HCT116 (cell line): ENCODE results near the gene OPCML. TPM values are rescaled to one million over a fixed set of nuclear protein-coding genes. Genes with fewer than 3 reads are reported as not detected.

Experiments
- ATAC-seq: fragments of 200-7000 bp; cut with Tn5 transposase; 2 replicates; pipeline ENCODE4 v1.9.1; 2020; ENCODE audit warnings: mild to moderate bottlenecking, moderate library complexity
- BruUV-seq: library from RNA; stranded (reverse); fragments of 400-500 nt; replicated peaks from 2 replicates; lab custom pipeline; 2021; lab: Mats Ljungman, UMichigan
- CTCF ChIA-PET: fragments of 300-600 bp; sonication (Branson Sonifier 250); formaldehyde crosslinking; loops from one replicate; lab custom pipeline; 2021; ENCODE audit warnings: antibody characterized with exemption; lab: Charles Lee
- POLR2A ChIA-PET: fragments of 300-600, 350-600 bp; sonication (Branson Sonifier 250); formaldehyde crosslinking; loops from one replicate; lab custom pipeline; 2021; ENCODE audit warnings: antibody characterized with exemption; lab: Charles Lee
- RAD21 ChIA-PET, 2 experiments: fragments of 300-600 bp; sonication (Branson Sonifier 250); formaldehyde crosslinking; loops; one replicate each; lab custom pipeline; 2023; ENCODE audit warnings: low total read pairs in 2 of 2; ENCODE audit not compliant: uncharacterized antibody in 2 of 2, unreplicated experiment in 2 of 2, low non-redundant PET in 1 of 2; lab: Charles Lee
- DNase-seq: peaks from one replicate; pipeline ENCODE4 v3.0.0-alpha.2; 2010; ENCODE audit warnings: low read depth, low spot score
- H2AFZ ChIP-seq: fragments of 200-600 bp; shearing (Covaris generic), sonication (generic); 2 replicates; pipeline ENCODE4 v1.6.1; 2017; ENCODE audit warnings: low read depth, mixed run types, mixed read lengths, antibody characterized with exemption, low read length; ENCODE audit not compliant: poor library complexity, severe bottlenecking
- H3K27ac ChIP-seq: 2 replicates; pipeline ENCODE4 v1.5.1; 2012; ENCODE audit warnings: low read depth, low read length
- H3K27me3 ChIP-seq: fragments of 200-600 bp; sonication (generic); 2 replicates; pipeline ENCODE4 v1.6.1; 2016; ENCODE audit warnings: mixed run types, low read length, mixed read lengths; ENCODE audit not compliant: insufficient read depth
- H3K36me3 ChIP-seq, 2 experiments: fragments of 200-500 bp in 1 of 2; fragments of 200-600 bp in 1 of 2; sonication (Bioruptor generic) in 1 of 2; sonication (generic) in 1 of 2; 2 replicates each; pipeline versions ENCODE4 v1.5.1 to v1.6.1; 2014 to 2016; ENCODE audit warnings: low read length in 2 of 2, inconsistent platforms in 1 of 2, mixed read lengths in 1 of 2, mixed run types in 1 of 2; ENCODE audit not compliant: insufficient read depth in 2 of 2, control insufficient read depth in 1 of 2
- H3K4me1 ChIP-seq, 2 experiments: fragments of 200-600 bp in 1 of 2; sonication (generic) in 1 of 2; 2 replicates each; pipeline versions ENCODE4 v1.5.1 to v1.6.1; 2012 to 2017; ENCODE audit warnings: low read length in 2 of 2, inconsistent platforms in 1 of 2, mild to moderate bottlenecking in 1 of 2, mixed read lengths in 1 of 2, mixed run types in 1 of 2, moderate library complexity in 1 of 2; ENCODE audit not compliant: insufficient read depth in 2 of 2, control insufficient read depth in 1 of 2
- H3K4me2 ChIP-seq: fragments of 200-600 bp; sonication (generic); 2 replicates; pipeline ENCODE4 v1.6.1; 2017; ENCODE audit warnings: mixed run types, low read length, mixed read lengths
- H3K4me3 ChIP-seq, 2 experiments: fragments of 200-600 bp in 1 of 2; sonication (generic) in 1 of 2; replicated peaks in 1 of 2; 2 replicates each; pipeline ENCODE4 v1.5.1; 2011 to 2016; ENCODE audit warnings: low read length in 2 of 2, control low read depth in 1 of 2, low read depth in 1 of 2, mild to moderate bottlenecking in 1 of 2, mixed read lengths in 1 of 2, mixed run types in 1 of 2
- H3K79me2 ChIP-seq: fragments of 200-600 bp; sonication (generic); 2 replicates; pipeline ENCODE4 v1.6.1; 2017; ENCODE audit warnings: mild to moderate bottlenecking, mixed run types, low read length, moderate library complexity, mixed read lengths; ENCODE audit not compliant: insufficient read depth
- H3K9ac ChIP-seq: fragments of 200-600 bp; sonication (generic); 2 replicates; pipeline ENCODE4 v1.6.1; 2016; ENCODE audit warnings: low read length, mixed read lengths
- H3K9me2 ChIP-seq: fragments of 200-600 bp; sonication (generic), shearing (Covaris generic); 2 replicates; pipeline ENCODE4 v1.6.1; 2017; ENCODE audit warnings: mixed run types, mild to moderate bottlenecking, moderate library complexity; ENCODE audit not compliant: insufficient read depth
- H3K9me3 ChIP-seq, 2 experiments: fragments of 200-500 bp in 1 of 2; fragments of 200-600 bp in 1 of 2; sonication (Bioruptor generic) in 1 of 2; sonication (generic) in 1 of 2; 2 replicates each; pipeline ENCODE4 v1.6.1; 2014 to 2017; ENCODE audit warnings: low read length in 2 of 2, mixed read lengths in 2 of 2, inconsistent platforms in 1 of 2, low read depth in 1 of 2, mild to moderate bottlenecking in 1 of 2, mixed run types in 1 of 2, moderate library complexity in 1 of 2; ENCODE audit not compliant: control insufficient read depth in 1 of 2, insufficient read depth in 1 of 2
- H4K20me1 ChIP-seq: fragments of 200-600 bp; sonication (generic), shearing (Covaris generic); 2 replicates; pipeline ENCODE4 v1.6.1; 2017; ENCODE audit warnings: mixed run types, mild to moderate bottlenecking, moderate library complexity; ENCODE audit not compliant: insufficient read depth
- ELF1 ChIP-seq: IDR thresholded peaks from 2 replicates; pipeline ENCODE4 v1.6.1; 2012; ENCODE audit warnings: low read depth, borderline replicate concordance
- EZH2phosphoT487 ChIP-seq: fragments of 200-600 bp; IDR thresholded peaks from 2 replicates; pipeline ENCODE4 v1.6.1; 2018; ENCODE audit warnings: antibody characterized with exemption, borderline replicate concordance
- POLR2A ChIP-seq: IDR thresholded peaks from 2 replicates; pipeline ENCODE4 v1.7.0; 2011; ENCODE audit warnings: borderline replicate concordance; ENCODE audit not compliant: insufficient read depth, insufficient read length; ENCODE audit errors: extremely low read depth
- POLR2AphosphoS5 ChIP-seq: IDR thresholded peaks from 2 replicates; pipeline ENCODE4 v1.6.1; 2011; ENCODE audit warnings: mild to moderate bottlenecking, low read depth, low read length, moderate library complexity
- RAD21 ChIP-seq: IDR thresholded peaks from 2 replicates; pipeline ENCODE4 v1.6.1; 2012; ENCODE audit warnings: low read depth, mild to moderate bottlenecking
- SIN3A ChIP-seq: IDR thresholded peaks from 2 replicates; pipeline ENCODE4 v1.6.1; 2012; ENCODE audit warnings: low read depth
- SRF ChIP-seq: IDR thresholded peaks from 2 replicates; pipeline ENCODE4 v1.6.1; 2012; ENCODE audit warnings: low read depth
- intact Hi-C: fragments of 100-400 bp; cut with micrococcal nuclease; formaldehyde crosslinking; loops from 2 replicates; pipeline ENCODE4 v1.10.0; 2022
- total RNA-seq: library from RNA; stranded (reverse); gene quantifications from one replicate; pipeline ENCODE4 v1.2.1, GENCODE V29; 2021; ENCODE audit not compliant: unreplicated experiment
- TF ChIP-seq, protein P1 (sequence below): IDR thresholded peaks from 2 replicates; pipeline ENCODE4 v1.6.1; 2012
- TF ChIP-seq, protein P2 (sequence below): IDR thresholded peaks from 2 replicates; pipeline ENCODE4 v1.6.1; 2011; ENCODE audit warnings: mild to moderate bottlenecking, low read length, moderate library complexity; ENCODE audit not compliant: insufficient replicate concordance; ENCODE audit errors: extremely low read depth
- TF ChIP-seq, protein P3 (sequence below): IDR thresholded peaks from 2 replicates; pipeline ENCODE4 v1.6.1; 2012; ENCODE audit warnings: low read depth
- TF ChIP-seq, protein P4 (sequence below), 3 experiments: fragments of 200-600 bp in 1 of 3; sonication (generic) in 1 of 3; IDR thresholded peaks in 2 of 3; conservative IDR thresholded peaks in 1 of 3; 2 replicates each; pipeline ENCODE4 v1.5.1; 2012 to 2017; ENCODE audit warnings: low read depth in 2 of 3, low read length in 2 of 3, antibody characterized with exemption in 1 of 3, borderline replicate concordance in 1 of 3, control low read depth in 1 of 3, mild to moderate bottlenecking in 1 of 3, mixed read lengths in 1 of 3, mixed run types in 1 of 3, moderate library complexity in 1 of 3; ENCODE audit not compliant: insufficient read depth in 1 of 3
- TF ChIP-seq, protein P5 (sequence below): IDR thresholded peaks from 2 replicates; pipeline ENCODE4 v1.6.1; 2012

Gene OPCML
- total RNA-seq, 1 experiment from 2014 or later = not detected

DNA sequence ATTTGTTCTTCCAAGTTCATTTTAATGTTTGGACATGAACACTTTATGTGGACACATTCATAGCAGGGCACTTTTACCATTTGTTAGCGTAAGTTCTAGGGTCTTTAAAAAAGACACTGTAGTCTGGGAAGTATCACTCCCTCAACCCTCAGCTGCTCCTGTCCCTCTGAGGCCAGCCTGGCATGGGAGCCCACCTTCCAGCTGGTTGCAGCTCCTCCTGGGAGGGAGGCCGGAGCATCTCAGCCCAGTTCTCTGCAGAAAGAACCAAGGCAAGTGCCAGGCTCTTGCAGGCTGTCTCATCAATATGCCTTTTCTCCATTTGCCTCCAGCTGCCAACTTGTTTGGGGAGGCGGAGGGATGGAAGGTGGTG, 150.6 kb downstream of the OPCML start:
- no peak overlapping the region for H3K4me2 ChIP-seq
- ATAC-seq = no peak
- no peaks in the 10 kb centered on the region for H3K79me2 ChIP-seq
- CTCF ChIA-PET = no interaction called here
- peaks cover 12 to 16% of the 10 kb centered on the region in 2 experiments; a peak in 2 of 4 replicates for H3K9me3 ChIP-seq
- DNase-seq = no peak
- no TSS peak for BruUV-seq
- H3K4me1 ChIP-seq = no peaks in the 10 kb centered on the region
- H3K36me3 ChIP-seq = no peaks in the 10 kb centered on the region
- no peak overlapping the region for H3K9ac ChIP-seq
- H3K9me2 ChIP-seq = no peaks in the 10 kb centered on the region
- no peak overlapping the region for H3K27ac ChIP-seq
- RAD21 ChIA-PET = no interaction called here
- no peak overlapping the region for H3K4me3 ChIP-seq
- no peaks in the 10 kb centered on the region for H3K27me3 ChIP-seq
- TF ChIP-seq, protein P1, sequence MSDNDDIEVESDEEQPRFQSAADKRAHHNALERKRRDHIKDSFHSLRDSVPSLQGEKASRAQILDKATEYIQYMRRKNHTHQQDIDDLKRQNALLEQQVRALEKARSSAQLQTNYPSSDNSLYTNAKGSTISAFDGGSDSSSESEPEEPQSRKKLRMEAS = no peak
- TF ChIP-seq, protein P2, sequence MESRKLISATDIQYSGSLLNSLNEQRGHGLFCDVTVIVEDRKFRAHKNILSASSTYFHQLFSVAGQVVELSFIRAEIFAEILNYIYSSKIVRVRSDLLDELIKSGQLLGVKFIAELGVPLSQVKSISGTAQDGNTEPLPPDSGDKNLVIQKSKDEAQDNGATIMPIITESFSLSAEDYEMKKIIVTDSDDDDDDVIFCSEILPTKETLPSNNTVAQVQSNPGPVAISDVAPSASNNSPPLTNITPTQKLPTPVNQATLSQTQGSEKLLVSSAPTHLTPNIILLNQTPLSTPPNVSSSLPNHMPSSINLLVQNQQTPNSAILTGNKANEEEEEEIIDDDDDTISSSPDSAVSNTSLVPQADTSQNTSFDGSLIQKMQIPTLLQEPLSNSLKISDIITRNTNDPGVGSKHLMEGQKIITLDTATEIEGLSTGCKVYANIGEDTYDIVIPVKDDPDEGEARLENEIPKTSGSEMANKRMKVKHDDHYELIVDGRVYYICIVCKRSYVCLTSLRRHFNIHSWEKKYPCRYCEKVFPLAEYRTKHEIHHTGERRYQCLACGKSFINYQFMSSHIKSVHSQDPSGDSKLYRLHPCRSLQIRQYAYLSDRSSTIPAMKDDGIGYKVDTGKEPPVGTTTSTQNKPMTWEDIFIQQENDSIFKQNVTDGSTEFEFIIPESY = no peak
- TF ChIP-seq, protein P3, sequence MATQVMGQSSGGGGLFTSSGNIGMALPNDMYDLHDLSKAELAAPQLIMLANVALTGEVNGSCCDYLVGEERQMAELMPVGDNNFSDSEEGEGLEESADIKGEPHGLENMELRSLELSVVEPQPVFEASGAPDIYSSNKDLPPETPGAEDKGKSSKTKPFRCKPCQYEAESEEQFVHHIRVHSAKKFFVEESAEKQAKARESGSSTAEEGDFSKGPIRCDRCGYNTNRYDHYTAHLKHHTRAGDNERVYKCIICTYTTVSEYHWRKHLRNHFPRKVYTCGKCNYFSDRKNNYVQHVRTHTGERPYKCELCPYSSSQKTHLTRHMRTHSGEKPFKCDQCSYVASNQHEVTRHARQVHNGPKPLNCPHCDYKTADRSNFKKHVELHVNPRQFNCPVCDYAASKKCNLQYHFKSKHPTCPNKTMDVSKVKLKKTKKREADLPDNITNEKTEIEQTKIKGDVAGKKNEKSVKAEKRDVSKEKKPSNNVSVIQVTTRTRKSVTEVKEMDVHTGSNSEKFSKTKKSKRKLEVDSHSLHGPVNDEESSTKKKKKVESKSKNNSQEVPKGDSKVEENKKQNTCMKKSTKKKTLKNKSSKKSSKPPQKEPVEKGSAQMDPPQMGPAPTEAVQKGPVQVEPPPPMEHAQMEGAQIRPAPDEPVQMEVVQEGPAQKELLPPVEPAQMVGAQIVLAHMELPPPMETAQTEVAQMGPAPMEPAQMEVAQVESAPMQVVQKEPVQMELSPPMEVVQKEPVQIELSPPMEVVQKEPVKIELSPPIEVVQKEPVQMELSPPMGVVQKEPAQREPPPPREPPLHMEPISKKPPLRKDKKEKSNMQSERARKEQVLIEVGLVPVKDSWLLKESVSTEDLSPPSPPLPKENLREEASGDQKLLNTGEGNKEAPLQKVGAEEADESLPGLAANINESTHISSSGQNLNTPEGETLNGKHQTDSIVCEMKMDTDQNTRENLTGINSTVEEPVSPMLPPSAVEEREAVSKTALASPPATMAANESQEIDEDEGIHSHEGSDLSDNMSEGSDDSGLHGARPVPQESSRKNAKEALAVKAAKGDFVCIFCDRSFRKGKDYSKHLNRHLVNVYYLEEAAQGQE = no peak
- TF ChIP-seq, protein P4, sequence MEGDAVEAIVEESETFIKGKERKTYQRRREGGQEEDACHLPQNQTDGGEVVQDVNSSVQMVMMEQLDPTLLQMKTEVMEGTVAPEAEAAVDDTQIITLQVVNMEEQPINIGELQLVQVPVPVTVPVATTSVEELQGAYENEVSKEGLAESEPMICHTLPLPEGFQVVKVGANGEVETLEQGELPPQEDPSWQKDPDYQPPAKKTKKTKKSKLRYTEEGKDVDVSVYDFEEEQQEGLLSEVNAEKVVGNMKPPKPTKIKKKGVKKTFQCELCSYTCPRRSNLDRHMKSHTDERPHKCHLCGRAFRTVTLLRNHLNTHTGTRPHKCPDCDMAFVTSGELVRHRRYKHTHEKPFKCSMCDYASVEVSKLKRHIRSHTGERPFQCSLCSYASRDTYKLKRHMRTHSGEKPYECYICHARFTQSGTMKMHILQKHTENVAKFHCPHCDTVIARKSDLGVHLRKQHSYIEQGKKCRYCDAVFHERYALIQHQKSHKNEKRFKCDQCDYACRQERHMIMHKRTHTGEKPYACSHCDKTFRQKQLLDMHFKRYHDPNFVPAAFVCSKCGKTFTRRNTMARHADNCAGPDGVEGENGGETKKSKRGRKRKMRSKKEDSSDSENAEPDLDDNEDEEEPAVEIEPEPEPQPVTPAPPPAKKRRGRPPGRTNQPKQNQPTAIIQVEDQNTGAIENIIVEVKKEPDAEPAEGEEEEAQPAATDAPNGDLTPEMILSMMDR (IDR thresholded peaks at IDR 0.05 in 2 of 3, conservative IDR thresholded peaks at IDR 0.05 in 1 of 3; ENCODE audit: borderline replicate concordance in 1 of 3, insufficient read depth in 1 of 3, low read depth in 2 of 3, low read length in 2 of 3) = no peak
- TF ChIP-seq POLR2A (no peak), SRF (no peak), POLR2AphosphoS5 (no peak), ELF1 (no peak), EZH2phosphoT487 (no peak), RAD21 (no peak), SIN3A (no peak)
- TF ChIP-seq, protein P5, sequence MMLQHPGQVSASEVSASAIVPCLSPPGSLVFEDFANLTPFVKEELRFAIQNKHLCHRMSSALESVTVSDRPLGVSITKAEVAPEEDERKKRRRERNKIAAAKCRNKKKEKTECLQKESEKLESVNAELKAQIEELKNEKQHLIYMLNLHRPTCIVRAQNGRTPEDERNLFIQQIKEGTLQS = no peak
- no peak overlapping the region for H2AFZ ChIP-seq
- intact Hi-C loops = no loop called here
- H4K20me1 ChIP-seq = no peaks in the 10 kb centered on the region
- POLR2A ChIA-PET = no interaction called here
